GM18517 (cell line): Measurements from ENCODE around the gene CACNA1I.

ENCODE experiments used
- ATAC-seq: cut with Tn5 transposase; IDR thresholded peaks from one replicate; pipeline ENCODE4 v1.9.1; 2021; ENCODE audit warnings: mild to moderate bottlenecking, moderate library complexity; ENCODE audit not compliant: unreplicated experiment

The CACNA1I gene

GRCh38 chr22:39664485-39665200 is 94.1 kb downstream of the CACNA1I start:
- ATAC-seq, result no peak

- no peak for ATAC-seq
Observed at GRCh38 chr22:39665229-39665628, 94.7 kb downstream of the CACNA1I start.

DNA sequence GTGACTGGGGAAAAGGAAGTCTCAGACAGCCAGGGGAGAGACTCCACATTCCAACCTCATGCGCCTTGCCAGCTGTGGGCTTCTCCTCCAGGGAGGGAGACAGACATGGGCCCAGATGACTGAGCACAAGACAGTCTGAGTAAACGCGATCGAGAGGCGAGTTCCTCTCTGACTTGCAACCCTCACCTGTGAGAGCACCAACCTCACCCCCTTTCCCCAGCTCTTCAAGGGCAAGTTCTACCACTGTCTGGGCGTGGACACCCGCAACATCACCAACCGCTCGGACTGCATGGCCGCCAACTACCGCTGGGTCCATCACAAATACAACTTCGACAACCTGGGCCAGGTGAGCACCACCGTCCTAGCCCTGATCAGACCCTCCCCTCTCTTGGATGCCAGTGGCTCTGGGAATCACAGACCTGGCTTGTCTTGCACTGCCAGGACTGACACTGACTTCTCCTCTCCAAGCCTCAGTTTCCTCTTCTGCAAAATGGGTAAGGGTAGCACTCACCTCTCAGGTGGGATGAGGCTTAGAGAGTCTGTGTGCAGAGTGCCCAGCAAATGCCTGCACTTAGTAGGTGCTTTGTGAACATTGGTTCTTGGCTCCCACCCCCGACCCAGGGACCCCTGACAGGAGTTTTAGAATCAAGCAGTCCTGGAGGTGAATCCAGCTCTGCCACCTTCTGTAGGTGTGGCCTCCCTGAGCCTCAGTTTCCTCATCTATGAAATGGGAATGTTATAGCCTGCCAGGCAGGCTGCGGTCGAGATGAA is 95.3 kb downstream of the CACNA1I start:
- no peak for ATAC-seq

GRCh38 chr22:39666495-39666894 is 95.9 kb downstream of the CACNA1I start:
- ATAC-seq, result no peak

DNA sequence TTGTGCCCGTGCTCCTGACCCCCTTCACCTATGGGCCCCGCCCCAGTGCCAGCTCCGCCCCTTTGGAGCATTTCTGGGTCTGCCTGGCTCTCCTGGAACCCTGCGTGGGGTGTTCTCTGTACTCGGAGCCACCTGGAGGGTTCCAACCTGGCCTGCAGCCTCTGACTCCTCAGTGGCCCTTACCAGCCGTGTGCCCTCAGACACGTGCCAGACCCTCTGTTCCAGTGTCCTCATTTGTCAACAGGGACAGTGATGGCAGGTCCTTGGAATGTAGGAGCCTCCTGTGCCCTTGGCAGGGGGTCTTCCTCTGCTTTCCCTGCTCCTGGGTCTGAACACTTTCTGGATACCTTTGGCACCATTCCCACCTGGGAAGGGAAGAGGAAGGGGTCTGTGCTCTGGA is 96.4 kb downstream of the CACNA1I start:
- ATAC-seq, result no peak

DNA sequence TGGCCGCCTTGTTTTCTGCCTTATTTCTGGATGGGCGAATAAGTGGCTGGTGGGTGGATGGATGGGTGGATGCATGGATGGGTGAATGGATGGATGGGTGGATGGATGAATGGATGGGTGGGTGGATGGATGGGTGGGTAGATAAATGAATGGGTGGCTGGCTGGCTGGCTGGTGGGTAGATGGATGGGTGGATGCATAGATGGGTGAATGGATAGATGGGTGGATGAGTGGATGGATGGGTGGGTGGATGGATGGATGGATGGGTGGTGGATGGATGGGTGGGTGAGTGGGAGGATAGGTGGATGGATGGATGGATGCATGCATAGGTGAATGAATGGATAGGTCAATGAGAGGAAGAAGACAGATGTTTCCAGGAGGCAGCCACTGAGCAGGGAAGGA is 98.9 kb downstream of the CACNA1I start:
- no peak for ATAC-seq

DNA sequence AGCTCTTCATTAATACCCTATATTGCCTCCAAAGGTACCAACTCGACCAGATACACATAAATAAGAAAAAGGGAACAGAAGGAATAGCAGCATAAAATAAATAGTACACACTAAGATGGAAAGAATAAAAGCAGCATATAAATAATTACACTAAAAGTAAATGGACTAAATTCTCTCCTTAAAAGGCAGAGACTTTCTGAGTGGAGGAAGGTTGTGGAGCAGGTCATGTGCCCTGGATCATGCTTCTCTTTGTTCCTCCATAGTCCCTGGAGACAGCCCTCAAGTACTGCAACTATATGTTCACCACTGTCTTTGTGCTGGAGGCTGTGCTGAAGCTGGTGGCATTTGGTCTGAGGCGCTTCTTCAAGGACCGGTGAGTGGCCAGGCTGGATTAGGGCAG is 101.4 kb downstream of the CACNA1I start:
- no peak for ATAC-seq

- no peak for ATAC-seq
Observed at GRCh38 chr22:39674536-39674935, 104.0 kb downstream of the CACNA1I start.

GRCh38 chr22:39675947-39676346 is 105.4 kb downstream of the CACNA1I start:
- ATAC-seq, result no peak

DNA sequence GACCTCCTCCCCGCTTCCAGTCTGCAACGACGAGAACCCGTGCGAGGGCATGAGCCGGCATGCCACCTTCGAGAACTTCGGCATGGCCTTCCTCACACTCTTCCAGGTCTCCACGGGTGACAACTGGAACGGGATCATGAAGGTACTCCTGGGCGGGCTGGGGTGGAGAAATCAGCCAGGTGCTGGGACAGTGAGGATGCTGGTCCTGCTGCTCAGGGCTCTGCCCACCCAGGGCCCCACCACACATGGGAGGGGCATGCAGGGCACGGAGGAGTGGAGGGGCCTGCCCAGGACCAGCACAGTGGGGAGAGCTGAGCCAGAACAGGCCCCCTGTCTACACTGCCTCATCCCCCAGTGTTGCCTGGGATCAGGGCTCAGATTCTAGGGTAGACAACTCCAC is 107.4 kb downstream of the CACNA1I start:
- ATAC-seq, result no peak

DNA sequence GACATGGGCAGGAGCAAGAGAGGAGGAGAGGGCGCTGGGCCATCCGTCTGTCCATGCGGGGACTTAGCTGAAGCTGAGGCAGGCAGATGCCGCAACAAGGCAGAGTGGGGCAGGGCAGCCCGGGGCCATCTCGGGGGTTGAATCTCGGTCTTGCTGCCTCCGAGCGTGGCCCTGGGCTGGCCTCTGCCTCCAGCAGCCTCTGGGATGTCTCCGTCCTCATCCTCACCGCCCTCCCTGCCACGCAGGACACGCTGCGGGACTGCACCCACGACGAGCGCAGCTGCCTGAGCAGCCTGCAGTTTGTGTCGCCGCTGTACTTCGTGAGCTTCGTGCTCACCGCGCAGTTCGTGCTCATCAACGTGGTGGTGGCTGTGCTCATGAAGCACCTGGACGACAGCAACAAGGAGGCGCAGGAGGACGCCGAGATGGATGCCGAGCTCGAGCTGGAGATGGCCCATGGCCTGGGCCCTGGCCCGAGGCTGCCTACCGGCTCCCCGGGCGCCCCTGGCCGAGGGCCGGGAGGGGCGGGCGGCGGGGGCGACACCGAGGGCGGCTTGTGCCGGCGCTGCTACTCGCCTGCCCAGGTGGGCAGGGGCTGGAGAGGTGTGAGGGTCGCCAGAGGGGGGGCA is 108.4 kb downstream of the CACNA1I start:
- ATAC-seq, result no peak

DNA sequence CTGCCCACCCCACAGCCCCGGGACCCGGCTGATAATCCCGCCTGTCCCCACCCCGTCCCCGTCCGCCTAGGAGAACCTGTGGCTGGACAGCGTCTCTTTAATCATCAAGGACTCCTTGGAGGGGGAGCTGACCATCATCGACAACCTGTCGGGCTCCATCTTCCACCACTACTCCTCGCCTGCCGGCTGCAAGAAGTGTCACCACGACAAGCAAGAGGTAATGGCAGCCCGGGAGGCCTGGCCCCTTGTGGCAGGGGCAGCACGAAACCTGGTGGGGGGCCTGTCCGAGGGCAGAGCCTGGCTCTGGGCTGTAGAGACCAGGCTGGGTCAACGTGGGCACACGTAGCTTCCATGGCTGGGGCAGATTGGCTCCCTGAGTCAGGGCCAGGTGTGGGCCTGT is 109.1 kb downstream of the CACNA1I start:
- no peak for ATAC-seq

- ATAC-seq, result no peak
Observed at GRCh38 chr22:39680486-39680885, 109.9 kb downstream of the CACNA1I start.

DNA sequence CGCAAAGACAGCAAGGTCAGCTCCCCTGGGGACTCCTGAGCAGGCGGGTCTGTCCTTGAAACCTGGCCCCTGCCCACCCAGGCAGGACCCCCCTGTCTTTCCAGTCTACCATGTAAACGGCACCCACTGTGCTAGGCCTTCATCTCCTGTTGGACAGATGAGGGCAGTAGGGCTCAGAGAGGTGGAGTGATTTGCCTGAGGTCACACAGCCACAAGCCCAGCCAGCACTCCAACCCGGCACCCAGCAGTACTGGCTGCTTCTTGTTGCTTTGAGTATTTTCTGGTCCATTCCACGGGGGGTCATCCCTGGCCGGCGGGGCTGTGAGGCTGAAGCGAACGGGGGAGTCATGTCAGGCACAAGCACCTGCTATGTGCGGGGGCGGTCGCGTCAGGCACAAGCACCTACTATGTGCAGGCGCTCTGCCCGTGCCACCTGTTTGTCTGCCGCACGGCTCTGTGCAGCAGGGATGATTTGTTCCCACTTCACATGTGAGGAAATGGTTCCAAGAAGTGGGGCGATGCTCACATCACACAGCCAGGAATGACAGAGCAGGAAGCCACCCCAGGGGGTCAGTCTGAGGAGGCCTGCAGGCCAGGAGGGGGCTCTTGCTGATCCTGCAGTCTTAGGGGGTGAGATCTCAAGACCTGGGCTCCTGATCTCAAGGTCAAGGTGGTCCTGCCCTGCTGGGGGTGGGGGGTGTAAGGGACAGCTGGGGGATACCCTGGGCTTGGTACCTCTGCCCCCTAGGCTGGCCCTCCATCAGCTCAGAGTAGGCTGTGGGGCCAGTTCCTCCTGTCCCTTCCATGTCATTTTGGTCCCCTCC is 110.7 kb downstream of the CACNA1I start:
- ATAC-seq, result no peak

DNA sequence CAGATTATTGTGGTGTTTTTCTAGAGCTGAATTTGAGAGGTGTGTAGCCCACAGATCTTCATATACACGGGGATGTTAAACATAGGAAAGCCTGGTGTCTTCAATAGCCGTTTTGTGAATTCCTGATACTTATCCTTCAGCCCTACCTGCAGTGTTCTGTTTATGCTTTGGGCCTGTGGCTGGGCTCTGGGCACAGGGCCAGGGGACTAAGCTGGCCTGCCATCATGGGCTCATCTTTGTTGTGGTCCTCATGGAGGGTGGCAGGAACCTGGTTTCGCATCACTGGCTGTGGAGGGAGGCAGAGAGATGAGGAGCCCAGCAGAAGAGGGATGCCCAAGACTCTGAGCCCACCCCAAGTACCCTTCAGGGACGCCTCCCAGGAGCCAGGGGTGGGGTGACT is 112.4 kb downstream of the CACNA1I start:
- ATAC-seq, result no peak

DNA sequence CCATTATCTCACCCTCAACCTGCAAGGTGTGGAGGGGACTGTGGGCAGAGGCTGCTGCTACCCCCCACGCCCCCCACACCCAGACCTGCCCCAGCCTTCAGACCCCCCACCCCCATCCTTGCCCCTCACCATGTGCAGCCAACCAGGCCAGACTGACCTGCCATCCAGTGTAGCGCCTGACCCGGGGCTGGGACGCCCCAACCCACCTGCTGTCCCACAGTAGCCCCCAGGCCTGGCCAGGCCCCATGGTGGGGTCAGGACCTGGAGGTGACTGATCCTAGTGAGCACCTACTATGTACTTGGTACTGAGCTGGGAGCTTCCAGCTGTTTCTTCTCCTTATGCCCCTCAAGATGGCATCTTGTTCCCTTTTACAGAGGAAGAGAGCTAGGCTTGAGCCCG is 113.1 kb downstream of the CACNA1I start:
- no peak for ATAC-seq

GRCh38 chr22:39684702-39685281 is 114.2 kb downstream of the CACNA1I start:
- no peak for ATAC-seq

DNA sequence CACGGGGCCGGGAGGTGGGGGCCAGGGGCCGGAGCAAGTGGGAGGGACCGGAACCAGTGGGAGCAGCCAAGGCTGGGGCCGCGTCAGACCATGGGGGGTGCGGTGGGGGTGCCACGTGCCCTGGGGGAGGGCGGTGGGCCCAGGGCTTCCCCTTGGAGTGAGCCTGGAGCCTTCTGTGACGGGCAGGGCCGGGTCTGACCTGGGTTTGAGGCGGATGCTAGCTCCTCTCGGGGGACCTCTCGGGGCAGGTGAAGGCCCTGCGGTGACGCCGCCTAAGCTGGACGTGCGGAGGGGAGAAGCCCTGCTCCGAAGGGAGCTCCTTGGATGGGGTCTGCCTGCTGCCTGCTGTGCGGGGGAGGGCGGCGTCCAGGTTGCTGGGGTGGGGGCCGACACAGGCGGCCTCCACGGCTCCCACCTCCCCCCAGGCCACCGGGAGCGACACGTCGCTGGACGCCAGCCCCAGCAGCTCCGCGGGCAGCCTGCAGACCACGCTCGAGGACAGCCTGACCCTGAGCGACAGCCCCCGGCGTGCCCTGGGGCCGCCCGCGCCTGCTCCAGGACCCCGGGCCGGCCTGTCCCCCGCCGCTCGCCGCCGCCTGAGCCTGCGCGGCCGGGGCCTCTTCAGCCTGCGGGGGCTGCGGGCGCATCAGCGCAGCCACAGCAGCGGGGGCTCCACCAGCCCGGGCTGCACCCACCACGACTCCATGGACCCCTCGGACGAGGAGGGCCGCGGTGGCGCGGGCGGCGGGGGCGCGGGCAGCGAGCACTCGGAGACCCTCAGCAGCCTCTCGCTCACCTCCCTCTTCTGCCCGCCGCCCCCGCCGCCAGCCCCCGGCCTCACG is 115.0 kb downstream of the CACNA1I start:
- no peak for ATAC-seq

DNA sequence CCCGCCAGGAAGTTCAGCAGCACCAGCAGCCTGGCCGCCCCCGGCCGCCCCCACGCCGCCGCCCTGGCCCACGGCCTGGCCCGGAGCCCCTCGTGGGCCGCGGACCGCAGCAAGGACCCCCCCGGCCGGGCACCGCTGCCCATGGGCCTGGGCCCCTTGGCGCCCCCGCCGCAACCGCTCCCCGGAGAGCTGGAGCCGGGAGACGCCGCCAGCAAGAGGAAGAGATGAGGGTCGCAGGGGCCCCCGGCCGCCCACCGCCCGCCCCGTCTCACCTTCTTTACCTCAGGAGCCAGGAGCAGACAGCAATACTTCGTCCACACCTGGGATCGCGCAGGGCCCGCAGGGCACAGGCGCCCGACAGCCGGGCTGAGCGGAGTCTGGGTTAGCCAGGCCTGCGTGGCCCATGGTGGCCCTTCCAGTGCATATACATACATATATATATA is 115.6 kb downstream of the CACNA1I start:
- no peak for ATAC-seq
